Effector memory CD4-positive, alpha-beta T cell (primary cell): Measurements from ENCODE around the gene DEAF1.
A peak's percentile ranks its signal among the peaks of the same experiment; 100 is the strongest.

Source experiments
- DNase-seq, 3 donors: peaks; one replicate each; pipeline ENCODE4 v3.0.0-alpha.2; 2020
- H3K27ac ChIP-seq: 2 replicates; pipeline ENCODE4 v1.7.0; 2013; ENCODE audit warnings: mild to moderate bottlenecking, low read length, moderate library complexity; ENCODE audit not compliant: insufficient read depth, poor library complexity, severe bottlenecking
- H3K27me3 ChIP-seq: replicated peaks from 2 replicates; pipeline ENCODE4 v1.7.0; 2013; ENCODE audit warnings: mild to moderate bottlenecking, low read length; ENCODE audit not compliant: insufficient read depth, control insufficient read depth, poor library complexity, severe bottlenecking
- H3K36me3 ChIP-seq: 2 replicates; pipeline ENCODE4 v1.7.0; 2013; ENCODE audit warnings: mild to moderate bottlenecking, low read length, moderate library complexity; ENCODE audit not compliant: control insufficient read depth, insufficient read depth
- H3K4me1 ChIP-seq: 2 replicates; pipeline ENCODE4 v1.7.0; 2013; ENCODE audit warnings: low read length, mild to moderate bottlenecking; ENCODE audit not compliant: control insufficient read depth, insufficient read depth, poor library complexity, severe bottlenecking
- H3K4me3 ChIP-seq: 2 replicates; pipeline ENCODE4 v1.7.0; 2013; ENCODE audit warnings: low read length, low read depth, mild to moderate bottlenecking; ENCODE audit not compliant: insufficient read depth, poor library complexity, severe bottlenecking
- H3K9me3 ChIP-seq: 2 replicates; pipeline ENCODE4 v1.7.0; 2013; ENCODE audit warnings: mild to moderate bottlenecking, low read length, moderate library complexity; ENCODE audit not compliant: control insufficient read depth

The DEAF1 gene

DNA sequence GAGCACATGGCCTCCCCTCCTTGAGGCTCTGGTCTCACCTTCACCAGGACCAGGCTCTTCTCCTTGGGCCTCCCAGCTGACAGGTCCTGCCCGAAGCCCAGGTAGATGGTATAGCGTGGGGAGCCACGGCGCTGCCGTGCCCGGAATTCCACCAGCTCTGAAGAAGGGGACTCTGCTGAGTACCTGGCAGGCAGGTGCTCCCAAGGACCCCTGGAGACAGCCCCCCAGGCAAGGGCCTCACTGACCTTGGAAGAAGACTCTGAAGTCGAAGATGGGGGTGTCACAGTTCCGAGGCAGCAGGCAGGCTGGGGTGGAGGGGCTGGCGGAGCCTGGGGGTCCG lies 82.1 kb downstream of the DEAF1 start:
- Histone ChIP-seq H3K27ac (peak overlapping the region; percentile 62), H3K4me3 (no peak overlapping the region), H3K36me3 (peaks cover 49% of the 10 kb centered on the region), H3K4me1 (peaks cover 22% of the 10 kb centered on the region), H3K9me3 (no peaks in the 10 kb centered on the region), H3K27me3 (no peaks in the 10 kb centered on the region)
- DNase-seq: no peak

- H3K9me3 ChIP-seq: no peaks in the 10 kb centered on the region
- H3K27me3 ChIP-seq: no peaks in the 10 kb centered on the region
- DNase-seq: no peak
- peaks cover 55% of the 10 kb centered on the region for H3K36me3 ChIP-seq
- H3K27ac ChIP-seq: peak overlapping the region; percentile 62
- peaks cover 22% of the 10 kb centered on the region for H3K4me1 ChIP-seq
- H3K4me3 ChIP-seq: no peak overlapping the region
Measured at GRCh38 chr11:612201-612960, 82.6 kb downstream of the DEAF1 start.

- Histone ChIP-seq H3K9me3 (no peaks in the 10 kb centered on the region), H3K27ac (no peak overlapping the region), H3K27me3 (no peaks in the 10 kb centered on the region), H3K4me3 (no peak overlapping the region), H3K36me3 (peaks cover 66% of the 10 kb centered on the region), H3K4me1 (peaks cover 22% of the 10 kb centered on the region)
- DNase-seq: no peak
Measured at GRCh38 chr11:611001-611996, 83.7 kb downstream of the DEAF1 start.

GRCh38 chr11:610146-610801 lies 84.7 kb downstream of the DEAF1 start:
- Histone ChIP-seq H3K27me3 (no peaks in the 10 kb centered on the region), H3K4me3 (no peak overlapping the region), H3K36me3 (peaks cover 76% of the 10 kb centered on the region), H3K9me3 (no peaks in the 10 kb centered on the region), H3K4me1 (peaks cover 22% of the 10 kb centered on the region), H3K27ac (no peak overlapping the region)
- DNase-seq: no peak

DNA sequence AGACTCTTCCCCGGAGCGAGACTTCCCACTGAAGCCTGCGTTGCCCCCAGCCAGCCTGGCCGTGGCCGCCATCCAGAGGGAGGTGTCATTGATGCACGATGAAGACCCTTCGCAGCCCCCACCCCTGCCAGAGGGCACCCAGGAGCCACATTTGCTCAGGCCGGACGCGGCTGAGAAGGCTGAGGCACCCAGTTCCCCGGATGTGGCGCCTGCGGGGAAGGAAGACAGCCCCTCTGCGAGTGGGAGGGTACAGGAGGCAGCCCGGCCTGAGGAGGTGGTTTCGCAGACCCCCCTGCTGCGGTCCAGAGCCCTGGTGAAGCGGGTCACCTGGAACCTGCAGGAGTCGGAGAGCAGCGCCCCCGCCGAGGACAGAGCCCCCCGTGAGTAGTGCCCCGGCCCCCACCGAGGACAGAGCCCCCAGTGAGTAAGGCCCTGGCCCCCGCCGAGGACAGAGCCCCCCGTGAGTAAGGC lies 85.6 kb downstream of the DEAF1 start:
- H3K27me3 ChIP-seq: no peaks in the 10 kb centered on the region
- no peak for DNase-seq
- peaks cover 14% of the 10 kb centered on the region for H3K4me1 ChIP-seq
- H3K4me3 ChIP-seq: no peak overlapping the region
- H3K27ac ChIP-seq: no peak overlapping the region
- H3K36me3 ChIP-seq: peaks cover 85% of the 10 kb centered on the region
- H3K9me3 ChIP-seq: no peaks in the 10 kb centered on the region

DNA sequence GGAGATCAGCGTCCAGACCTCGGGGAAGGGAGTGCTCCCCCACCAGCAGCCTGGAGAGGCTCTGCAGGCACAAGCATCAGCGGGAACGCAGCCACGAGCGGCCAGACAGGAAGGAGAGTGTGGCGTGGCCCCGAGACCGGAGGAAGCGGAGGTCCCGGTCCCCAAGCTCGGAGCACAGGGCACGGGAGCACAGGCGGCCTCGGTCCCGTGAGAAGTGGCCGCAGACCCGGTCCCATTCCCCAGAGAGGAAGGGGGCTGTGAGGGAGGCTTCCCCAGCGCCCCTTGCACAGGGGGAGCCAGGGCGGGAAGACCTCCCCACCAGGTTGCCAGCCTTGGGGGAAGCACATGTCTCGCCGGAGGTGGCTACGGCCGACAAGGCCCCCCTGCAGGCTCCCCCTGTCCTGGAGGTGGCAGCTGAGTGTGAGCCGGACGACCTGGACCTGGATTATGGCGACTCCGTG lies 86.2 kb downstream of the DEAF1 start:
- no peaks in the 10 kb centered on the region for H3K27me3 ChIP-seq
- no peak for DNase-seq
- H3K4me3 ChIP-seq: no peak overlapping the region
- no peak overlapping the region for H3K27ac ChIP-seq
- no peaks in the 10 kb centered on the region for H3K9me3 ChIP-seq
- H3K36me3 ChIP-seq: peaks cover 91% of the 10 kb centered on the region
- peaks cover 9% of the 10 kb centered on the region for H3K4me1 ChIP-seq

- no peak for DNase-seq
- Histone ChIP-seq H3K4me1 (peaks cover 3% of the 10 kb centered on the region), H3K36me3 (peaks cover 95% of the 10 kb centered on the region), H3K4me3 (no peak overlapping the region), H3K27me3 (no peaks in the 10 kb centered on the region), H3K9me3 (no peaks in the 10 kb centered on the region), H3K27ac (no peak overlapping the region)
Measured at GRCh38 chr11:607971-608659, 86.9 kb downstream of the DEAF1 start.

DNA sequence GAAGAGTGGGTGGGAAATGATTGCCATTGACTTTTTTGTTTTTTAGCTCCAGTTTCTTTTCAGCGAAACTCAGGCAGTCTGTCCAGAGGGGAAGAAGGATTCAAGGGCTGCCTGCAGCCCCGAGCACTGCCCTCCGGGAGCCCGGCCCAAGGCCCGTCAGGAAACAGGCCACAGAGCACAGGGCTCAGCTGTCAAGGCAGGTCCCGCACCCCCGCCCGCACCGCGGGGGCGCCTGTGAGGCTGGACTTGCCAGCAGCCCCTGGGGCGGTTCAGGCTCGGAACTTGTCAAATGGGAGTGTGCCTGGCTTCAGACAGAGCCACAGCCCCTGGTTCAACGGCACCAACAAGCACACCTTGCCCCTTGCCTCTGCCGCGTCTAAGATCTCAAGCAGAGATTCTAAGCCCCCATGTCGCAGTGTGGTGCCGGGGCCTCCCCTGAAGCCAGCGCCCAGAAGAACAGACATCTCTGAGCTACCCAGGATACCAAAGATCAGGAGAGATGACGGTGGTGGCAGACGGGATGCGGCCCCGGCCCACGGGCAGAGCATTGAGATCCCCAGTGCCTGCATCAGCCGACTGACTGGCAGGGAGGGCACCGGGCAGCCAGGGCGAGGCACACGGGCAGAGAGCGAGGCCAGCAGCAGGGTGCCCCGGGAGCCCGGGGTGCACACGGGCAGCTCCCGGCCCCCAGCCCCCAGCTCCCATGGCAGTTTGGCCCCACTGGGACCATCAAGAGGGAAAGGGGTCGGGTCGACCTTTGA lies 87.8 kb downstream of the DEAF1 start:
- no peaks in the 10 kb centered on the region for H3K4me1 ChIP-seq
- no peak for DNase-seq
- H3K36me3 ChIP-seq: peaks cover 94% of the 10 kb centered on the region
- no peak overlapping the region for H3K27ac ChIP-seq
- H3K9me3 ChIP-seq: no peaks in the 10 kb centered on the region
- no peaks in the 10 kb centered on the region for H3K27me3 ChIP-seq
- H3K4me3 ChIP-seq: no peak overlapping the region

- no peaks in the 10 kb centered on the region for H3K9me3 ChIP-seq
- H3K4me1 ChIP-seq: no peaks in the 10 kb centered on the region
- no peaks in the 10 kb centered on the region for H3K27me3 ChIP-seq
- no peak overlapping the region for H3K4me3 ChIP-seq
- DNase-seq: no peak
- no peak overlapping the region for H3K27ac ChIP-seq
- H3K36me3 ChIP-seq: peaks cover 95% of the 10 kb centered on the region
Measured at GRCh38 chr11:606245-606644, 88.8 kb downstream of the DEAF1 start.
